ENCODE measurements around the gene UPK3BL2.
"Not testable (repeated sequence)": the region's sequence is repeated elsewhere in the genome, so short reads cannot be mapped to it uniquely, and the experiment has no call there.

The UPK3BL2 gene

GRCh38 chr7:102542771-102543170 is 725 bp downstream of the UPK3BL2 start:
- not testable (repeated sequence) for H3K4me1 ChIP-seq (ENCODE audit: insufficient read depth, low read length); H3K4me2 ChIP-seq (ENCODE audit: insufficient read depth, low read length); H3K9ac ChIP-seq (ENCODE audit: low read depth, low read length); H3K27ac ChIP-seq (ENCODE audit: low read length); H3K79me2 ChIP-seq (ENCODE audit: insufficient read depth, low read length); H4K20me1 ChIP-seq (ENCODE audit: insufficient read depth, low read length); DNase-seq; H3K36me3 ChIP-seq (ENCODE audit: insufficient read depth, low read length); H3K4me3 ChIP-seq (ENCODE audit: low read depth in 1 of 2, low read length in 2 of 2); ATAC-seq (ENCODE audit: insufficient read depth, low read depth); H3K27me3 ChIP-seq (ENCODE audit: insufficient read depth, low read length, poor library complexity); H2AFZ ChIP-seq (ENCODE audit: low read depth, low read length); H3K9me3 ChIP-seq (ENCODE audit: insufficient read depth, low read length, severe bottlenecking)

- H3K4me1 ChIP-seq (ENCODE audit: insufficient read depth, low read length); H3K9ac ChIP-seq (ENCODE audit: low read depth, low read length); H3K27me3 ChIP-seq (ENCODE audit: insufficient read depth, low read length, poor library complexity); ATAC-seq (ENCODE audit: insufficient read depth, low read depth); H3K4me3 ChIP-seq (ENCODE audit: low read depth in 1 of 2, low read length in 2 of 2); H3K27ac ChIP-seq (ENCODE audit: low read length); H3K36me3 ChIP-seq (ENCODE audit: insufficient read depth, low read length); H2AFZ ChIP-seq (ENCODE audit: low read depth, low read length); H4K20me1 ChIP-seq (ENCODE audit: insufficient read depth, low read length); H3K9me3 ChIP-seq (ENCODE audit: insufficient read depth, low read length, severe bottlenecking); H3K79me2 ChIP-seq (ENCODE audit: insufficient read depth, low read length); DNase-seq; H3K4me2 ChIP-seq (ENCODE audit: insufficient read depth, low read length): not testable (repeated sequence)
These were observed 1.4 kb downstream of the UPK3BL2 start for GRCh38 chr7:102542083-102542482.

- H3K36me3 ChIP-seq (ENCODE audit: insufficient read depth, low read length); H3K4me3 ChIP-seq (ENCODE audit: low read depth in 1 of 2, low read length in 2 of 2); H3K4me2 ChIP-seq (ENCODE audit: insufficient read depth, low read length); DNase-seq; H2AFZ ChIP-seq (ENCODE audit: low read depth, low read length); H3K27ac ChIP-seq (ENCODE audit: low read length); H3K27me3 ChIP-seq (ENCODE audit: insufficient read depth, low read length, poor library complexity); H3K79me2 ChIP-seq (ENCODE audit: insufficient read depth, low read length); H3K9me3 ChIP-seq (ENCODE audit: insufficient read depth, low read length, severe bottlenecking); H3K4me1 ChIP-seq (ENCODE audit: insufficient read depth, low read length); H4K20me1 ChIP-seq (ENCODE audit: insufficient read depth, low read length); H3K9ac ChIP-seq (ENCODE audit: low read depth, low read length); ATAC-seq (ENCODE audit: insufficient read depth, low read depth): not testable (repeated sequence)
These were observed 2.9 kb downstream of the UPK3BL2 start for GRCh38 chr7:102540604-102541003.

- not testable (repeated sequence) for DNase-seq; H3K4me1 ChIP-seq (ENCODE audit: insufficient read depth, low read length); H3K27me3 ChIP-seq (ENCODE audit: insufficient read depth, low read length, poor library complexity); H3K9me3 ChIP-seq (ENCODE audit: insufficient read depth, low read length, severe bottlenecking); H3K36me3 ChIP-seq (ENCODE audit: insufficient read depth, low read length); H4K20me1 ChIP-seq (ENCODE audit: insufficient read depth, low read length); H3K27ac ChIP-seq (ENCODE audit: low read length); H3K4me3 ChIP-seq (ENCODE audit: low read depth in 1 of 2, low read length in 2 of 2); H2AFZ ChIP-seq (ENCODE audit: low read depth, low read length); H3K79me2 ChIP-seq (ENCODE audit: insufficient read depth, low read length); H3K4me2 ChIP-seq (ENCODE audit: insufficient read depth, low read length); H3K9ac ChIP-seq (ENCODE audit: low read depth, low read length); ATAC-seq (ENCODE audit: insufficient read depth, low read depth)
These were observed 8.4 kb downstream of the UPK3BL2 start for GRCh38 chr7:102535062-102535615.

- H3K27me3 ChIP-seq (ENCODE audit: insufficient read depth, low read length, poor library complexity); H4K20me1 ChIP-seq (ENCODE audit: insufficient read depth, low read length); H3K4me2 ChIP-seq (ENCODE audit: insufficient read depth, low read length); H3K9me3 ChIP-seq (ENCODE audit: insufficient read depth, low read length, severe bottlenecking); H3K9ac ChIP-seq (ENCODE audit: low read depth, low read length); H3K4me1 ChIP-seq (ENCODE audit: insufficient read depth, low read length); H3K36me3 ChIP-seq (ENCODE audit: insufficient read depth, low read length); DNase-seq; ATAC-seq (ENCODE audit: insufficient read depth, low read depth); H3K27ac ChIP-seq (ENCODE audit: low read length); H3K4me3 ChIP-seq (ENCODE audit: low read depth in 1 of 2, low read length in 2 of 2); H3K79me2 ChIP-seq (ENCODE audit: insufficient read depth, low read length); H2AFZ ChIP-seq (ENCODE audit: low read depth, low read length): not testable (repeated sequence)
These were observed 11.4 kb downstream of the UPK3BL2 start for GRCh38 chr7:102532127-102532526.

GRCh38 chr7:102531583-102531982 is 11.9 kb downstream of the UPK3BL2 start:
- not testable (repeated sequence) for DNase-seq; H3K27me3 ChIP-seq (ENCODE audit: insufficient read depth, low read length, poor library complexity); H3K9ac ChIP-seq (ENCODE audit: low read depth, low read length); H4K20me1 ChIP-seq (ENCODE audit: insufficient read depth, low read length); H3K27ac ChIP-seq (ENCODE audit: low read length); H3K9me3 ChIP-seq (ENCODE audit: insufficient read depth, low read length, severe bottlenecking); H3K4me3 ChIP-seq (ENCODE audit: low read depth in 1 of 2, low read length in 2 of 2); ATAC-seq (ENCODE audit: insufficient read depth, low read depth); H3K4me1 ChIP-seq (ENCODE audit: insufficient read depth, low read length); H3K79me2 ChIP-seq (ENCODE audit: insufficient read depth, low read length); H3K4me2 ChIP-seq (ENCODE audit: insufficient read depth, low read length); H2AFZ ChIP-seq (ENCODE audit: low read depth, low read length); H3K36me3 ChIP-seq (ENCODE audit: insufficient read depth, low read length)

GRCh38 chr7:102527822-102528793 is 15.4 kb downstream of the UPK3BL2 start:
- not testable (repeated sequence) for H3K36me3 ChIP-seq (ENCODE audit: insufficient read depth, low read length); ATAC-seq (ENCODE audit: insufficient read depth, low read depth); H4K20me1 ChIP-seq (ENCODE audit: insufficient read depth, low read length); H3K9ac ChIP-seq (ENCODE audit: low read depth, low read length); H3K4me2 ChIP-seq (ENCODE audit: insufficient read depth, low read length); H3K4me3 ChIP-seq (ENCODE audit: low read depth in 1 of 2, low read length in 2 of 2); H3K9me3 ChIP-seq (ENCODE audit: insufficient read depth, low read length, severe bottlenecking); DNase-seq; H3K79me2 ChIP-seq (ENCODE audit: insufficient read depth, low read length); H2AFZ ChIP-seq (ENCODE audit: low read depth, low read length); H3K27me3 ChIP-seq (ENCODE audit: insufficient read depth, low read length, poor library complexity); H3K27ac ChIP-seq (ENCODE audit: low read length); H3K4me1 ChIP-seq (ENCODE audit: insufficient read depth, low read length)

GRCh38 chr7:102527182-102527581 is 16.3 kb downstream of the UPK3BL2 start:
- not testable (repeated sequence) for H3K4me2 ChIP-seq (ENCODE audit: insufficient read depth, low read length); DNase-seq; H3K79me2 ChIP-seq (ENCODE audit: insufficient read depth, low read length); H3K4me3 ChIP-seq (ENCODE audit: low read depth in 1 of 2, low read length in 2 of 2); H3K4me1 ChIP-seq (ENCODE audit: insufficient read depth, low read length); H3K36me3 ChIP-seq (ENCODE audit: insufficient read depth, low read length); H3K9ac ChIP-seq (ENCODE audit: low read depth, low read length); H3K9me3 ChIP-seq (ENCODE audit: insufficient read depth, low read length, severe bottlenecking); H3K27ac ChIP-seq (ENCODE audit: low read length); H3K27me3 ChIP-seq (ENCODE audit: insufficient read depth, low read length, poor library complexity); H4K20me1 ChIP-seq (ENCODE audit: insufficient read depth, low read length); ATAC-seq (ENCODE audit: insufficient read depth, low read depth); H2AFZ ChIP-seq (ENCODE audit: low read depth, low read length)
